Colonic mucosa (tissue), 4 donors: ENCODE measurements around the gene C14orf180. TPM values are rescaled to one million over a fixed set of nuclear protein-coding genes. Genes with fewer than 3 reads are reported as not detected.

Experiments used
- DNase-seq: peaks from one replicate; pipeline ENCODE4 v3.0.0-alpha.2; 2020
- H3K27ac ChIP-seq: fragments of 200-600 bp; one replicate; pipeline ENCODE4 v1.8.0; 2021
- H3K27me3 ChIP-seq: fragments of 200-600 bp; one replicate; pipeline ENCODE4 v1.8.0; 2021
- H3K36me3 ChIP-seq: fragments of 200-600 bp; one replicate; pipeline ENCODE4 v1.8.0; 2021
- H3K4me1 ChIP-seq: fragments of 200-600 bp; one replicate; pipeline ENCODE4 v1.8.0; 2021; ENCODE audit warnings: mild to moderate bottlenecking
- H3K4me3 ChIP-seq: fragments of 200-600 bp; one replicate; pipeline ENCODE4 v1.8.0; 2021
- H3K9ac ChIP-seq, 2 donors: one replicate each; pipeline ENCODE4 v1.7.0; 2013; ENCODE audit warnings: control low read depth in 2 of 2, low read depth in 2 of 2, low read length in 2 of 2
- H3K9me3 ChIP-seq: fragments of 200-600 bp; one replicate; pipeline ENCODE4 v1.8.0; 2021
- intact Hi-C: fragments of 100-400 bp; cut with DNase I; formaldehyde crosslinking; loops from one replicate; pipeline ENCODE4 v1.14.1; 2022
- total RNA-seq, 2 donors: library from RNA; stranded (reverse); fragmentation: NEBNext Ultra II Directional in 1 of 2; extraction: Animal tissue kit (Norgen Biotek cat#: 25700) in 1 of 2; gene quantifications; one replicate each; pipeline ENCODE4 v1.2.1, GENCODE V29; 2021
- TF ChIP-seq, protein P1 (sequence below): fragments of 200-600 bp; IDR thresholded peaks from one replicate; pipeline ENCODE4 v1.8.0; 2022; ENCODE audit warnings: antibody characterized with exemption, mild to moderate bottlenecking
- donor health status: healthy.
- donor health status: DM: no; HTN: no; CAD: no.
- donor health status: DM: no; HTN: no; CAD: no.

C14orf180 gene
- total RNA-seq, 2 donors from 2014 or later = 0.13 TPM; not detected in 1

DNA sequence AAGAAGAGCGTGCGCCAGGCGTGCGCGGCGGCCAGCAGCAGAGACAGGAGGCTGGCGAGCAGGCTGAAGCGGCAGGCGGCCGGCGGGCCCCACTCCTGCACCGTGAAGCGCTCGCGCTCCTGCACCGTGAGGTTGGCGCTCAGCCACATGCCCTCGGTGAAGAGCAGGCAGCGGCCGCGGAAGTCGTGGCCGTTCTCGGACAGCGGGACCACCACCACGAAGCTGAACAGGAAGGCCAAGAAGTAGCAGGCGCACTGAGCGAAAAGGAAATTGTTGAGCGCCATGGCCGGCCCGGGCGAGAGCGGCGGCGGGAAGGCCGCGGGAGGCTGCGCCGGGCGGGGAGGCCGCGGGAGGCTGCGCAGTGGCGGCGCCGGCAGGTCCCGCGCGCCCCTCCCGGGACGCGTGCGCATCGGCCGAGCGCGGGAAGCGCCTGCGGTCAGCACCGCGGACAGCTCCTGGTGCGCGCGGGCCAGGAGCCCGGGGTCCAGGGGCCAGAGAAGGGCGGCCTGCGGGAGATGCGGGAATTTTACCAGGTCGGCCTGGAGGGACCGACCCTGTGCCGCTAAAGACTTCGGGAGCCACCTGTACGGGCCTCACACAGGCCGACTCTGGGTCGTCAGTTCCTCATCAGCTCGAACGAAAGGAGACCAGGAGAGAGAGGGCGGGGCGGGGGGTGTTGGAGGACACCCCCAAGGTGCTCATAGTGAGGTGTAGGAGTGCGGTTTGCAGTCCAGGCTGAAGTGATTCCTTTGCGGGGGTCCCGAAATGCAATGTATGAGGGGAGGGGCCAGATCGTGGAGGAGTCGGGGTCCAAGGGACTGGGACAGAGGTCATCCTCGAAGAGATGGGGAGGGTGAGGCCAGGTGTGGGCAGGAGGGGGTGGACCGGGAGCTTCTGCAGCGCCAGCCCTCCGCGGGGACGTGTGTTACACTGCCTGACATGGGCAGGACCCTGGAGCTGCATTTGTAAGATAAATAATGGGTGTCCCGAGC lies 25.2 kb downstream of the C14orf180 start, which contains the start of gene TMEM179:
Gene TMEM179, minus strand, starts transcription at position 315 of the 992 bp plus-strand sequence. Its CDS starts 31 bp downstream, at position 284.
- H3K4me1 ChIP-seq = no peaks in the 10 kb centered on the region
- DNase-seq = no peak
- H3K36me3 ChIP-seq = no peaks in the 10 kb centered on the region
- intact Hi-C loops = no loop called here
- H3K27me3 ChIP-seq = peaks cover 19% of the 10 kb centered on the region
- no peaks in the 10 kb centered on the region for H3K9me3 ChIP-seq
- TF ChIP-seq, protein P1, sequence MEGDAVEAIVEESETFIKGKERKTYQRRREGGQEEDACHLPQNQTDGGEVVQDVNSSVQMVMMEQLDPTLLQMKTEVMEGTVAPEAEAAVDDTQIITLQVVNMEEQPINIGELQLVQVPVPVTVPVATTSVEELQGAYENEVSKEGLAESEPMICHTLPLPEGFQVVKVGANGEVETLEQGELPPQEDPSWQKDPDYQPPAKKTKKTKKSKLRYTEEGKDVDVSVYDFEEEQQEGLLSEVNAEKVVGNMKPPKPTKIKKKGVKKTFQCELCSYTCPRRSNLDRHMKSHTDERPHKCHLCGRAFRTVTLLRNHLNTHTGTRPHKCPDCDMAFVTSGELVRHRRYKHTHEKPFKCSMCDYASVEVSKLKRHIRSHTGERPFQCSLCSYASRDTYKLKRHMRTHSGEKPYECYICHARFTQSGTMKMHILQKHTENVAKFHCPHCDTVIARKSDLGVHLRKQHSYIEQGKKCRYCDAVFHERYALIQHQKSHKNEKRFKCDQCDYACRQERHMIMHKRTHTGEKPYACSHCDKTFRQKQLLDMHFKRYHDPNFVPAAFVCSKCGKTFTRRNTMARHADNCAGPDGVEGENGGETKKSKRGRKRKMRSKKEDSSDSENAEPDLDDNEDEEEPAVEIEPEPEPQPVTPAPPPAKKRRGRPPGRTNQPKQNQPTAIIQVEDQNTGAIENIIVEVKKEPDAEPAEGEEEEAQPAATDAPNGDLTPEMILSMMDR = no peak
- no peak within 1 kb of the TSS for H3K4me3 ChIP-seq
- no peak within 1 kb of the TSS for H3K27ac ChIP-seq
- no peak within 1 kb of the TSS for H3K9ac ChIP-seq

DNA sequence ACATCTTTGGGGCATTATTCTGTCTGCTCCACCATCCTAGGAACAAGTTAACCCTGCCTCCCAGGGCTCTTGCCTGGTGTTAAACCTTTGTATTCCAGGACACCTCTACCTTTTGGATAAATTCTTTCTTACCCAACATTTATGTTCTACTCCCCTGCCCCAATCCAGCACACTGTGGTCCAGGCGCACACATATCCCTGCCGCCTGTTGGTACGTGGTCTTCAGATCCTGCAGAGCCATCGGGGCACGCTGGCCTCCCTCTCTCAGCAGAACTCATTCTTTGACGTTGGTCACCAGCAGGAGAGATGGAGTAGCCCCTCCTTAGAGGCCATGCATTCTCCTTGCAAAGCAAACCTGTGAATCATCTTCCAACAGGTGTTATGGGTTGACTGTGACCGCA lies 30.1 kb downstream of the C14orf180 start:
- H3K27me3 ChIP-seq = peaks cover 9% of the 10 kb centered on the region
- TF ChIP-seq, protein P1 = no peak
- H3K36me3 ChIP-seq = no peaks in the 10 kb centered on the region
- H3K9ac ChIP-seq = no peak overlapping the region
- H3K27ac ChIP-seq = no peak overlapping the region
- intact Hi-C loops = no loop called here
- H3K4me1 ChIP-seq = no peaks in the 10 kb centered on the region
- H3K4me3 ChIP-seq = no peak overlapping the region
- no peaks in the 10 kb centered on the region for H3K9me3 ChIP-seq
- DNase-seq = no peak

DNA sequence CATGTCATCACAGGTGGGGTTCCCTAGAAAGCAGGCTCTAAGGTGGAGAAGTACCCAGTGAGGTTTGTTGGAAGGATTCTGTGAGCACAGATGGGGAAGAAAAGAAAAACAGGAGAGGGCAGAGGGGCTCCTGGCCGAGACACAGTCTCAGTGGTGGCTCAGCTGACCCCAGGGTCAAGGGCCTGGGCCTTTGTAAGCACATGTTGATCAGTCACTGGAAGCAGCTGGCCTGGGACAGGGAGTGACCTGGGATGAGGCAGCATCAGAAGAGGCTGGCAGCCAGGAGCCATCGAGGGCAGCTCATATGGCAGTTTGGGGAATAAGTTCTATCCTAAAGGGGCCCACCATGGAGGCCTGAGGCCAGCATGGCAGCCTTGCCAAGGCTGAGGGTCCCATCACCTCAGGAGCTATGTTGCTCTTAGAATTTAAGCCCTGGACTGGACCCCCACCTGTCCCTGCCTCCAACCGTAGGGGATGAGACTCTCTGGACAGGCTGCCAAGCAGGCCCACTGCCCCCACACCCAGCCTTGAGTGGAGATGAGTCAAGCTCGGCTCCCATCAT lies 31.3 kb downstream of the C14orf180 start:
- no peaks in the 10 kb centered on the region for H3K27me3 ChIP-seq
- DNase-seq = no peak
- H3K9me3 ChIP-seq = no peaks in the 10 kb centered on the region
- no peaks in the 10 kb centered on the region for H3K36me3 ChIP-seq
- TF ChIP-seq, protein P1 = no peak
- intact Hi-C loops = no loop called here
- H3K4me3 ChIP-seq = no peak overlapping the region
- H3K9ac ChIP-seq = no peak overlapping the region
- no peaks in the 10 kb centered on the region for H3K4me1 ChIP-seq
- H3K27ac ChIP-seq = no peak overlapping the region

DNA sequence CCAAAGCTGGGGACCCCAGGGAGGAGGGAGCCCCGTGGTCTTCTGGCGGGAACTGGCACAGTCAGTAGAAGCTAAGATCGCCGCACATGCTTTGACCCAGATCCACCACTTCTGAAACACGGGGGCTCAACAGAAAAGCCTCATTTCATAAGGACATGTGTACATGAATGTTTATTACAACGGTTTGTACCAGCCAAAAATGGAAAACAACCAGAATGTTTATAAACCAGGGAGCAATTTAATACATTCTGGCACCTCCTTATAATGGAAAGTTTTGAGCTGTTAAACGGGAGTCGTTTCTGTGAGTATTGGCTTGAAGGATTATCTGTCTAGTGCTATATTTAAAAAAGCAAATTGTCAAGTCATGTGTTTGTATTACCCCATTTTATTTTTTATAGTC lies 32.3 kb downstream of the C14orf180 start:
- no peaks in the 10 kb centered on the region for H3K4me1 ChIP-seq
- TF ChIP-seq, protein P1 = no peak
- intact Hi-C loops = no loop called here
- H3K4me3 ChIP-seq = no peak overlapping the region
- no peaks in the 10 kb centered on the region for H3K36me3 ChIP-seq
- no peaks in the 10 kb centered on the region for H3K27me3 ChIP-seq
- H3K27ac ChIP-seq = no peak overlapping the region
- H3K9ac ChIP-seq = no peak overlapping the region
- no peaks in the 10 kb centered on the region for H3K9me3 ChIP-seq
- DNase-seq = no peak

DNA sequence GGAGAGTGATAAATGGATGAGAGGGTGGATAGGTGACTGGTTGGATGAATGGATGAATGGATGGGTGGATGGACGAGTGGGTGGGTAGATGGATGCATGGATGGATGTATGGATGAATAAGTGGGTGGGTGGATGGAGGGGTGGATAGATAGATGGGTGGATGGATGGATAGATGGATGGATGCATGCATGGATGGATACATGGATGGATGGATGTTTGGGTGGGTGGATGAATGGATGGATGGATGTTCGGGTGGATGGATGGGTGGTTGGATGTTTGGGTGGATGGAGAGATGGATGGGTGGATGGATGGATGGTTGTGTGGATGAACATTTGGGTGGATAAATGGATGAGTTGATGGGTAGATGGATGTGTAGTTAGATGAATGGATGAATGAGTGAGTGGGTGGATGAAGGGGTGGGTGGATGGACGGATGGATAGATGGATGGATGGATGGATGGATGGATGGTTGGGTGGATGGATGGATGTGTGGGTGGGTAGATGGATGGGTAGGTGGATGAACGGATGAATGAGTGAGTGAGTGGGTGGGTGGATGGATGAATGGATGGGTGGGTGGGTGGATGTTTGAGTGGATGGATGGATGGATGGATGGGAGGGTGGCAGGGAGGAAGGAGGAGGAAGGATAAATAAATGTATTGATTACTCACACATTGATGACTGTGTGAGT lies 34.7 kb downstream of the C14orf180 start:
- H3K4me1 ChIP-seq = no peaks in the 10 kb centered on the region
- H3K36me3 ChIP-seq = no peaks in the 10 kb centered on the region
- intact Hi-C loops = no loop called here
- TF ChIP-seq, protein P1 = no peak
- H3K27me3 ChIP-seq = no peaks in the 10 kb centered on the region
- no peak overlapping the region for H3K9ac ChIP-seq
- no peaks in the 10 kb centered on the region for H3K9me3 ChIP-seq
- DNase-seq = no peak
- no peak overlapping the region for H3K4me3 ChIP-seq
- no peak overlapping the region for H3K27ac ChIP-seq
